ENCODE measurements around the gene RNPS1.

RNPS1 gene

GRCh38 chr16:2206420-2206779 is 61.5 kb downstream of the RNPS1 start:
- DNase-seq, result no peak
- intact Hi-C loops (cut with DNase I), result no loop called here

- intact Hi-C loops (cut with DNase I), result no loop called here
- no peak for DNase-seq
These were observed 62.0 kb downstream of the RNPS1 start for GRCh38 chr16:2205967-2206313.

GRCh38 chr16:2205104-2205966 is 62.6 kb downstream of the RNPS1 start, which contains the start of gene MLST8:
MLST8 (plus strand) TSS chr16:2205454; CDS start chr16:2206086, 632 bp downstream.
- intact Hi-C loops (cut with DNase I), result no loop called here
- DNase-seq, result peak; percentile 71 to 95 (median 89)

- intact Hi-C loops (cut with DNase I), result no loop called here
- no peak for DNase-seq
These were observed 63.4 kb downstream of the RNPS1 start for GRCh38 chr16:2204416-2205103.
